ENCODE data around the gene JMJD6. TPM values are rescaled to one million over a fixed set of nuclear protein-coding genes. Genes with fewer than 3 reads are reported as not detected.

JMJD6 gene
- total RNA-seq, 1 donor from 2014 or later = 65.2 TPM

DNA sequence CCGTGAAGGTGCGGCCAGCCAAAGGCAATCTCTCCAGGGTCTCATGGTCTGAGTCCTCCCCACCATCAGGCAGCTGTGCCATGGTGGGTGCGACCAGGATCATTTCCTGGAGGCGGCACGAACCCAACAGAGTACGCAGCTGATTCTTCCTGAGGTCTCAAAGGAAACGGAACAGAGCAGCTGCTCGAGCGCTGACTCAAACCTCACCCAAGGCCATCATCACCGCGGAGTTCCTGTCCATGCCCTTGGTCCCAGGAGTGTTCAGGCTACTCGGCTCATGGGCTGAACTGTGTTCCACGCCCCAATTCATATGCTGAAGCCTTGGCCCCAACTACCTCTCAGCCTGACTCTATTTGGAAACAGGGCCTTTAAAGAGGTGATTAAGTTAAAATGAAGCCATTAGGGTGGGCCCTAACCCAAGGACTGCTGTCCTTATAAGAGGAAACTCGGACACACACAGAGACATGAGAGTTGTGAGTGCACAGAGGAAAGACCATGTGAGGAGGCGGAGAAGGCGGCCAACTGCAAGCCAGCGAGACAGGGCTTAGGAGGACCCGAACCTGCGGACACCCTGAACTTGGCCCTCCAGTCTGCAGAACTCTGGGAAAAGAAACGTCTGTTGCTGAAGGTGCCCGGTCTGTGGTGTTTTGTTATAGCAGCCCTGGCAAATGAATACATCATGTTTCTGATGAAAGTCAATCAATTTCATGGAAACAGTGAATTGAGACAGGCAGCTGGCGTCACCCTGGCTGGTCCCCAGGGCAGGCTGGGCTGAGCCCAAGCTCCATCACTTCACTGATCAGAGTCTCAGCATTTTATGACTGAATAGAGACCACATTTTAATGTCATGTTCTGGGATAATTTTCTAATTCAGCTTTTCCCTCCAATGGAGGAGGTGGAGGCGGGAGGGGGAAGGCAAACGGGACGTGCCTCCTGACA, 29.4 kb downstream of the JMJD6 start:
- intact Hi-C loops (cut with micrococcal nuclease) = no loop called here
- Histone ChIP-seq H3K4me3 (peak overlapping the region; percentile 30), H3K27me3 (ENCODE audit: low read depth) (no peaks in the 10 kb centered on the region), H3K27ac (replicated peaks) (peak overlapping the region; percentile 98), H3K9me3 (replicated peaks) (no peaks in the 10 kb centered on the region), H3K36me3 (no peaks in the 10 kb centered on the region), H3K4me1 (peaks cover 100% of the 10 kb centered on the region)
- DNase-seq = peak; percentile 73
- TF ChIP-seq, protein P1, sequence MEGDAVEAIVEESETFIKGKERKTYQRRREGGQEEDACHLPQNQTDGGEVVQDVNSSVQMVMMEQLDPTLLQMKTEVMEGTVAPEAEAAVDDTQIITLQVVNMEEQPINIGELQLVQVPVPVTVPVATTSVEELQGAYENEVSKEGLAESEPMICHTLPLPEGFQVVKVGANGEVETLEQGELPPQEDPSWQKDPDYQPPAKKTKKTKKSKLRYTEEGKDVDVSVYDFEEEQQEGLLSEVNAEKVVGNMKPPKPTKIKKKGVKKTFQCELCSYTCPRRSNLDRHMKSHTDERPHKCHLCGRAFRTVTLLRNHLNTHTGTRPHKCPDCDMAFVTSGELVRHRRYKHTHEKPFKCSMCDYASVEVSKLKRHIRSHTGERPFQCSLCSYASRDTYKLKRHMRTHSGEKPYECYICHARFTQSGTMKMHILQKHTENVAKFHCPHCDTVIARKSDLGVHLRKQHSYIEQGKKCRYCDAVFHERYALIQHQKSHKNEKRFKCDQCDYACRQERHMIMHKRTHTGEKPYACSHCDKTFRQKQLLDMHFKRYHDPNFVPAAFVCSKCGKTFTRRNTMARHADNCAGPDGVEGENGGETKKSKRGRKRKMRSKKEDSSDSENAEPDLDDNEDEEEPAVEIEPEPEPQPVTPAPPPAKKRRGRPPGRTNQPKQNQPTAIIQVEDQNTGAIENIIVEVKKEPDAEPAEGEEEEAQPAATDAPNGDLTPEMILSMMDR (IDR thresholded peaks at IDR 0.05; ENCODE audit: borderline replicate concordance) = no peak

DNA sequence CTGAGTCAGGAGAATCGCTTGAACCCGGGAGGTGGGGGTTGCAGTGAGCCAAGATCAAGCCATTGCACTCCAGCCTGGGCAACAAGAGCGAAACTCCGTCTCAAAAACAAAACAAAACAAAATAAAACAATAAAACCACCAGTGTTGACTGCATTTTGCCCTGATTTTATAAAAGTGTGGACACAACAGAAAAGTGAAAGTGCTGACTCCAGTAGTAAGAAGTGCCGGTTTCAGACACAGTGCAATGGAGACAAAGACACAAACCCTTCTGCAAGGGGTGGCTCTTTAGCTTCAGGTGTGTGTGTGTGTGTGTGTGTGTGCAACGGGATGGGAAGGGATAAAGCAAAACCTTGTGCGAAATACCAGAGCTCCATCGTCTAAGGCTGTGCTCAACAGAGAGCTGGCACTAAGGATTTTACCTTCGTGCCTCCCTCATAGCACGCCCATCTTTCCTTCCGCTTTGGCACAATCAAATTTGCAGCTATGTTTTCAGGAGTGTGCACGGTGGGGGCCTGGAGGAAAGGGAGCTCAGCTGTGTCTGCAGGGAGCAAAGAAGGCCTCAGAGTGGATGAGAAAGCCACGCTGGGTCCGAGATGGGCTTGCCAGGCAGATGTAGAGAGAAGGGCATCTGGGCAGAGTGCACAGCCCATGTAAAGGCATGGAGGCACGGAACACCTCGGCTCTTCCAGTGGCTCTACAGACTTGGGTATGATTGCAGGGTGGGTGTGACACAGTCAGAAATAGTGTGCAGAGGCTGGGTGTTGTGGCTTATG, 31.2 kb downstream of the JMJD6 start:
- DNase-seq = no peak
- Histone ChIP-seq H3K4me3 (no peak overlapping the region), H3K9me3 (replicated peaks) (no peaks in the 10 kb centered on the region), H3K36me3 (no peaks in the 10 kb centered on the region), H3K4me1 (peaks cover 100% of the 10 kb centered on the region), H3K27me3 (ENCODE audit: low read depth) (no peaks in the 10 kb centered on the region), H3K27ac (replicated peaks) (peak overlapping the region; percentile 98)
- intact Hi-C loops (cut with micrococcal nuclease) = no loop called here
- TF ChIP-seq, protein P1 (IDR thresholded peaks at IDR 0.05; ENCODE audit: borderline replicate concordance) = no peak

- no peak for DNase-seq
- Histone ChIP-seq H3K27me3 (ENCODE audit: low read depth) (no peaks in the 10 kb centered on the region), H3K4me1 (peaks cover 100% of the 10 kb centered on the region), H3K27ac (replicated peaks) (peak overlapping the region; percentile 98), H3K9me3 (replicated peaks) (no peaks in the 10 kb centered on the region), H3K36me3 (peaks cover 6% of the 10 kb centered on the region), H3K4me3 (peak overlapping the region; percentile 13)
- TF ChIP-seq, protein P1 (IDR thresholded peaks at IDR 0.05; ENCODE audit: borderline replicate concordance) = no peak
- intact Hi-C loops (cut with micrococcal nuclease) = no loop called here
Measured at GRCh38 chr17:76691379-76692191, 34.8 kb downstream of the JMJD6 start.

- Histone ChIP-seq H3K27me3 (ENCODE audit: low read depth) (no peaks in the 10 kb centered on the region), H3K4me1 (peaks cover 100% of the 10 kb centered on the region), H3K36me3 (peaks cover 6% of the 10 kb centered on the region), H3K9me3 (replicated peaks) (no peaks in the 10 kb centered on the region), H3K4me3 (peak overlapping the region; percentile 13), H3K27ac (replicated peaks) (peak overlapping the region; percentile 98)
- no peak for DNase-seq
- TF ChIP-seq, protein P1 (IDR thresholded peaks at IDR 0.05; ENCODE audit: borderline replicate concordance) = no peak
- intact Hi-C loops (cut with micrococcal nuclease) = no loop called here
Measured at GRCh38 chr17:76690596-76691280, 35.7 kb downstream of the JMJD6 start.

Data from left ventricle myocardium inferior (tissue), 1 donor.